HG03025 (cell line): ENCODE data around the gene PRELID1.
"Not testable (repeated sequence)": the region's sequence is repeated elsewhere in the genome, so short reads cannot be mapped to it uniquely, and the experiment has no call there.

Experiments used
- ATAC-seq: cut with Tn5 transposase; IDR thresholded peaks from one replicate; pipeline ENCODE4 v1.9.1; 2021; ENCODE audit warnings: mild to moderate bottlenecking, moderate library complexity; ENCODE audit not compliant: unreplicated experiment, low FRiP score

The PRELID1 gene

DNA sequence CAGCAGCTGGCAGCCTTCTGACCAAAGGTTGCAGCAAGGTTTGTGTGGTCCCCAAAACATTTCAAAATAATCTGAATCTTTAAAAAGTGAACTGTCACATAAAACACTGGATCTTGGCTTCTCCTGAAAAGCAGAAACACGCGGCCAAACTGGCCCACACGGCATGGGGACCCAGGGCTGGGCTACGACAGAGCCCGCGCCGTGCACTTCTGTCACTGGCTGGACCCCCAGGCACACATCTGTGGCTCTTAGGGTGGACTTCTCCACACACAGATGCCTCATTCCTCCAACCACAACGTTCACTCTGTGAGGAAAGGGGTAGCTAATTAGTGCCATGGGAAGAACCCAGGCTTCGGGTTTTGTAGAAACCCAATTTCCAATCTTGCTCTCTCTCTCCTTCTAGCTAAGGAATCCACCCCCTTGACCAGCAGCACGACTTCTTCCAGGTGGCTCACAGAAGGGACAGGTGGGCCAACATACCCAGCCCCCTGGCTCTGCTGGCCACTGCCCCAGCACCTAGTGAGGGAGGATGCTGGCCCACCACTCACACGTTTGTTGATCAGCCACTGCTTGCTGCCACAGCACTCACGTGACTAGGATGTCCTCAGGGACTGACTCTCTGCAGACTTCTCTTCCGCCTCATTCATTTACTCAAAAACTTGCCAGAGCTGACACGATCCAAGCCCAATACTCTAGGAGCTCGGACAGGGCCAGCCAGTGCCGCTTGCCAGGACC lies 30.0 kb downstream of the PRELID1 start:
- ATAC-seq: no peak

GRCh38 chr5:177334155-177334551 lies 30.6 kb downstream of the PRELID1 start:
- no peak for ATAC-seq

DNA sequence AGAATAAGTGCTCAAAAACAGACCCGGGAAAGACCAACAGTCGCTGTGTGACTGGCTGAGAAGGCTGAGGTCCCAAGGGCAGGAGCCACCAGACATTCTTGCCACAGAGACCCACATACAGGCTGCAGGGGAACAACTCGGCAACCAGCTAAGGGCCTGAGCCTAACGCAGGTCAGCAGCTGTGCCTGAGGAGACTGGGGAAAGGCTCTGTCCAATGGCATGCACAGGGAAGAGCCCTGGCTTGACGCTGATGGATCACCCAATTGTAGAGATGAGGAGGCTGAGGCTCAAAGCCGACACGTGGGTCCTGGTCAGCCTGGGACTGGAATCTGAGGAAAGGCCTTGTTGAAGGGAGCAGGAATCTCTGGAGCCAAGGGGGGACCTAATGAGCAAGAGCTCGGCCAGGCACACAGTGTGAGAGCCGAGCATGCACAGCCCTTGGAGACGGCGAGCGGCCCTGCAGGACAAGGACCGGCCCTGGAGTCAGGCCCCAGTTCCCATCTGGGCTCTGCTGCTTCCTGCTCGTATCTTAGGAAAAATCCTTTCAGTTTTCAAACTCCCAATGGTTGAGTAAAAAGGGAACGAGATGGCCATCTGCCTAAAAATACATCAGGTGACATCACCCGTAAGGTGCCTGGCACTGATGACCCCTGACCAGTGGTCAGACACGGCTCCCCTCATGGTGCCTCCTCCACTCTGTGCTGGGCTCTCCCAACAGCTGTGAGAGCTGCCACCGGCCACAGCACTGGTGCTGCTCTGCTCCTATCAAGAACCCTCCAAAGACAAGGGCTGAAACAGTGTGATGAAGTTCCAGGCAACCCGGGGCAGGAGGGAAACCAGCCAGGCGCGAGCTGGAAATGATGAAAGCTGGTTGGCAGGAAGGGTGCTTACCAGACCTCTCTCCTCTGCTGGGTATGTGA lies 31.4 kb downstream of the PRELID1 start:
- ATAC-seq: no peak

DNA sequence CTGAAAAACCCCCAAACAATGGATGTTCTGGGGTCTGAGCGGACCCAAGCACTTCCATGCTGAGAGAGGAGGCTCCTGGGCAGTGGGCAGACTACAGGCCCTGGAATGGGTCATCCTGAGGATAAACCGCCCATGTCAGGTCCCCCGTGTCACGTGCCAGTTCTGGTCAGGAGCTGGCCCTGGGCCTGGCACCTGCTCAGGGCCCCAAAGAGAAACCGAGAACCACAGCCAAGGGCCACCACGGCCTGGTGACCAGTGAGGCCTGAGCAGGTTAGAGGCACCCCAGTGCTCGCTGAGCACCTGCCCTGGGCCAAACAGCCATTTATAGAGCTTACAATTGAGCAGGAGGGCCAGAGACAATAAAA lies 32.1 kb downstream of the PRELID1 start:
- no peak for ATAC-seq

- no peak for ATAC-seq
Observed at GRCh38 chr5:177336112-177336511, 32.5 kb downstream of the PRELID1 start.

GRCh38 chr5:177336603-177337494 lies 33.2 kb downstream of the PRELID1 start:
- no peak for ATAC-seq

DNA sequence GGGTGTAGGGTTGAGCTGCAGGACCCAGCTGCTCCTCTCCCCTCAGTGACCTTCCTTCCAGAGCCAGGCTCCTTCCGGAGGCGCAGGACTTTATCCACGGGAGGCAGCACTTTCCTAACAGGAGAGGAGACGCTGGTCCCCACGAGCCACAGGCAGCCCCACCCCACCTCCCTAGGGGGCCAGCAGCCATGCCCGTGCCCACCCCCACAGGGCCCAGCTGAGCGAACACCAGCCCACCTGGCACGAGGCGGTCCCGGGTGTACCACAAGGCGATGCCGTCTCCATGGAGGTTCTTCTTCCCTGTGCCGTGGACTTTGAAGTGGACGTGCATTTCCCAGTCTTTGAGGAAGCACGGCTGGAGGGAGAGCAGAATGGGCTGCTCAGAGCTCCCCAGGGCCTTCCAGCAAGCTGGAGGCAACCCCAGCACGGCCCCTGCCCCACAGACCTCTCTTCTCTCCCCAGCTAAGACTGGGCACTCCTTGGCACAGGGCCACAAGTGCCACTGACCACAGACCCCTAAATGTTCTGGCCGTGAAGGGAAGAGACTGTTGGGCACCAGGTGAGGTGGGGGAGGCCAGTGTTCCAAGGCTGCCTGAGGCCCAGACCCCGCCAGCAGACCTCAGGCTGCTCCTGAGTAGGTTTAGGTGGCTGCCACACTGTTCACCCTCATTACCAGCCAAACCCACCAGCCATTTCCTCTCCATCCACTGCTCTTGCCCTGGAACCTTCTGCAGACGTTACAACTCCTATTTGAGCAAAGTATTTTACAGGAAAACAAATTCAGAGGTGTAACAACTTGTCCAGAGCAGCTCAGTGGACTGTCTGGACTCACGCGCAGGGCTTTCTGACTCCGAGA lies 34.9 kb downstream of the PRELID1 start:
- ATAC-seq: no peak

GRCh38 chr5:177339107-177339638 lies 35.6 kb downstream of the PRELID1 start:
- no peak for ATAC-seq

GRCh38 chr5:177343000-177343399 lies 39.4 kb downstream of the PRELID1 start:
- not testable (repeated sequence) for ATAC-seq

DNA sequence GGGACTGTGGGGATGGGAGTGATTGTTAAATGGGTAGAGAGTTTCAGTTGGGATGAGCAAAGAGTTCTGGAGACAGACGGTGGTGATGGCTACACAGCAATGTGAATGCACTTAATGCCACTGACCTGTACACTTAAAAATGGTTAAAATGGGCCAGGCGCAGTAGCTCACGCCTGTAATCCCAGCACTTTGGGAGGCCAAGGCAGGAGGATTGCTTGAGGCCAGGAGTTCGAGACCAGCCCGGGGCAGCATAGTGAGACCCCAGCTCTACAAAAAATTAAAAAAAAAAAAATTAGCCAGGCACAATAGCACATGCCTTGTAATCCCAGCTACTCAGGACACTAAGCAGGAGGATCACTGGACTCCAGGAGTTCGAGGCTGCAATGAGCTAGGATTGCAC lies 40.2 kb downstream of the PRELID1 start:
- no peak for ATAC-seq

DNA sequence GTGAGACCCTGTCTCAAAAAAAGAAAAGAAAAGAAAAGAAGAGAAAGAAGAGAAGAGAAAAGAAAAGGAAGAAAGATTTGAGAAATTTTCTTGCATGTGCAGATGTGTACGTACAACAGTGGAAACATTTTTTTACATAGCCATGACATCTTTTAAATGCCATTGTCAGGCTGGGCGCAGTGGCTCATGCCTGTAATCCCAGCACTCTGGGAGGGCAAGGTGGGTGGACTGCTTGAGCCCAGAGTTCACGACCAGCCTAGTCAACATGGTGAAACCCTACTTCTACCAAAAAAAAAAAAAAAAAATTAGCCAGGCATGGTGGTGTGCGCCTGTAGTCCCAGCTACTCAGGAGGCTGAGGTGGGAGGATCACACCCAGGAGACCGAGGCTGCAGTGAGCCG lies 41.3 kb downstream of the PRELID1 start:
- no peak for ATAC-seq

DNA sequence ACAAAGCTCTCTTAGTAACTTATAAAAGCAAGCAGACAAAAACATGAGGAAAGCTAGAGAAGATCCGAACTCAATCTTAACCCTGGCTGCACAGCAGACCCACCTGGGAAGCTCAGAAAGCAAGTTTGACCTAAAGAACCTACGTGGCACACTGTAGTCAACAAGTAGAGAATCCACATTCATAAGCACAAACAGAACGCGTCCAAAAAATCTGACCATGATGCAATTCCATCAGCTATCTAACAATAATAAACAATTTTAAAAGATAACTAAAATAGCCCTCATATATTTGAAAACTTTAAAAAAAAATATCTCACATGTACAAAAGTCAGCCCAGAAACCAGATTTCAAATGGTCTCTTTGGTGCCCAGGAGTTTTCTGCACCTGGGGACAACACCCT lies 43.2 kb downstream of the PRELID1 start:
- no peak for ATAC-seq

DNA sequence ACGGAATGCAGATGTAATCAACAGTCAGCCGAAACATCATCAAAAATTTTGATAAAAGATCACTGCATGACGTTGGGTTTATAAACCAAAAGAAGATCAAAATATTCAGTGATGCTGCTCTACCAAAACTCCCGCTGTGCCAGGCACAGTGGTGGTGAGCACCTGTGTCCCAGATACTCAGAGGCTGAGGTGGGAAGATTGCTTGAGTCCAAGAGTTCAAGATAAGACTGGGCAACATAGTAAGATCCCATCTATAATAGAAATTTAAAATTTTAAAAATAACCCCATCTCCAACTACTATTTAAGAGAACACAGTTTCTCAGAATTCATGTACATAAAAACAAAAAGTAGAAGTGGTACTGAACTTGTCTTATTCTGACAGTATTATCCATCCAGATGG lies 44.1 kb downstream of the PRELID1 start:
- no peak for ATAC-seq

DNA sequence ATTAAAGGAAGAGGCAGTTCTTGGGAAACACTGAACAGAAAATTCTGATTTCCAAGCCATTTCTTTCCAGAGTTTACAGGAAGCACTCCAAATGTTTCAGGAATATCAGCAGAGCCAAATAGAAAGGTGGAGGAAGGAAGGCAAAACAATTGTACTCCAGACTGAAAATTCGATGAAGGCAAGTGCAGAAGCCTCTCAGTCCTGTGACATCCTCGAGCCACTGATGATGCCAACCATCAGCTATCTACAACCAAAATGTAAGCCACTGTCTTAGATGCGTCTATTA lies 45.7 kb downstream of the PRELID1 start:
- ATAC-seq: no peak

DNA sequence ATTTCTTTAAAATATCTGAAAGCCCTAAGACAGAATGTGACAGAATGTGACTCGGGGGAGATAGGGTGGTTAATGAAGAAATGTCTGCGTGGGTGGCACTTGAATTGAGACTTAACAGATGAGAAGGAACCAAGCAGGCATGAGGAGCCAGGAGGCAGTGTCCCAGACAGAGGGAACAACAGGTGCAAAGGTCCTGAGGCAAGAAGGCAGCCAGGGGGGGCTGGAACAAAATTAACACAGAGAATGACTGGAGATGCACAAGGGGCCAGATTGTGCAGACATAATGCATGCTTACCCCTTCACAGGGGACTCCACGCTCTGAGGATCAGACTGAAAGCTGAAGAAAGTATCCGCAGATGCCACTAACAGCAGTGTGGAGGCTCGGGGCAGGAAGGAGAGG lies 46.2 kb downstream of the PRELID1 start:
- no peak for ATAC-seq

- peak; percentile 8 for ATAC-seq
Observed at GRCh38 chr5:177350776-177351391, 47.3 kb downstream of the PRELID1 start.

- ATAC-seq: peak; percentile 89
Observed at GRCh38 chr5:177351392-177352329, 48.1 kb downstream of the PRELID1 start, which contains the start of gene LMAN2. LMAN2 (minus strand) TSS chr5:177351668; CDS start chr5:177351647, 21 bp downstream.

DNA sequence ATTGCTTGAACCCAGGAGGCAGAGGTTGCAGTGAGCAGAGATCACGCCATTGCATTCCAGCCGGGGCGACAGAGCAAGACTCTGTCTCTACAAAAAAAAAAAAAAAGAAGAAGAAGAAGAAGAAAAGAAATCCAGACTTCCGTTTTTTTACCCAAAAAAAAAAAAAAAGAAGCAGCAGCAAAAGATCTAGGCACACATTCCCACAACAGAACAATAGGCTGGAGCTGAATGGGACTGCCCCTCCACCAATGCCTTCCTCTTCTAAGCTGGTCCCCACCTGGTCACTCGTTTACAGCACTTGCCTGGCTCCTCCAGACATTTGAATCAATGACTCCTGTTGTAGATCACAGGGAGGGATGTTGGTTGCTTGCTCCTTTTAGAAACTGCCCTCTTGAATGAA lies 49.5 kb downstream of the PRELID1 start:
- no peak for ATAC-seq
